ENCODE measurements around the gene KMT2D.

- TF ChIP-seq, protein P1, sequence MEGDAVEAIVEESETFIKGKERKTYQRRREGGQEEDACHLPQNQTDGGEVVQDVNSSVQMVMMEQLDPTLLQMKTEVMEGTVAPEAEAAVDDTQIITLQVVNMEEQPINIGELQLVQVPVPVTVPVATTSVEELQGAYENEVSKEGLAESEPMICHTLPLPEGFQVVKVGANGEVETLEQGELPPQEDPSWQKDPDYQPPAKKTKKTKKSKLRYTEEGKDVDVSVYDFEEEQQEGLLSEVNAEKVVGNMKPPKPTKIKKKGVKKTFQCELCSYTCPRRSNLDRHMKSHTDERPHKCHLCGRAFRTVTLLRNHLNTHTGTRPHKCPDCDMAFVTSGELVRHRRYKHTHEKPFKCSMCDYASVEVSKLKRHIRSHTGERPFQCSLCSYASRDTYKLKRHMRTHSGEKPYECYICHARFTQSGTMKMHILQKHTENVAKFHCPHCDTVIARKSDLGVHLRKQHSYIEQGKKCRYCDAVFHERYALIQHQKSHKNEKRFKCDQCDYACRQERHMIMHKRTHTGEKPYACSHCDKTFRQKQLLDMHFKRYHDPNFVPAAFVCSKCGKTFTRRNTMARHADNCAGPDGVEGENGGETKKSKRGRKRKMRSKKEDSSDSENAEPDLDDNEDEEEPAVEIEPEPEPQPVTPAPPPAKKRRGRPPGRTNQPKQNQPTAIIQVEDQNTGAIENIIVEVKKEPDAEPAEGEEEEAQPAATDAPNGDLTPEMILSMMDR (IDR thresholded peaks at IDR 0.05) = no peak
- TF ChIP-seq POLR2A (IDR thresholded peaks at IDR 0.05) = no peak
Measured at GRCh38 chr12:49059299-49060171, 1.1 kb downstream of the KMT2D start.
